Gastrocnemius medialis (tissue), 4 donors: ENCODE results near the gene BTBD16.

ENCODE experiments used
- POLR2A ChIP-seq, 2 donors: fragments of 450-650 bp; IDR thresholded peaks; one replicate each; pipeline ENCODE4 v1.6.1; 2017; ENCODE audit warnings: antibody characterized with exemption in 2 of 2, mild to moderate bottlenecking in 2 of 2, moderate library complexity in 2 of 2
- TF ChIP-seq, protein P1 (sequence below), 5 experiments: fragments of 450-650 bp in 3 of 5; fragments of 200-600 bp in 2 of 5; sonication (generic) in 2 of 5; IDR thresholded peaks in 4 of 5; conservative IDR thresholded peaks in 1 of 5; 1 replicate in 4 of 5; 2 replicates in 1 of 5; pipeline ENCODE4 v1.5.1; 2016 to 2019; ENCODE audit warnings: antibody characterized with exemption in 5 of 5, mild to moderate bottlenecking in 3 of 5, moderate library complexity in 3 of 5

GRCh38 chr10:122273966-122274545 lies 3.0 kb downstream of the BTBD16 start:
- TF ChIP-seq POLR2A (IDR thresholded peaks at IDR 0.05) = no peak
- TF ChIP-seq, protein P1, sequence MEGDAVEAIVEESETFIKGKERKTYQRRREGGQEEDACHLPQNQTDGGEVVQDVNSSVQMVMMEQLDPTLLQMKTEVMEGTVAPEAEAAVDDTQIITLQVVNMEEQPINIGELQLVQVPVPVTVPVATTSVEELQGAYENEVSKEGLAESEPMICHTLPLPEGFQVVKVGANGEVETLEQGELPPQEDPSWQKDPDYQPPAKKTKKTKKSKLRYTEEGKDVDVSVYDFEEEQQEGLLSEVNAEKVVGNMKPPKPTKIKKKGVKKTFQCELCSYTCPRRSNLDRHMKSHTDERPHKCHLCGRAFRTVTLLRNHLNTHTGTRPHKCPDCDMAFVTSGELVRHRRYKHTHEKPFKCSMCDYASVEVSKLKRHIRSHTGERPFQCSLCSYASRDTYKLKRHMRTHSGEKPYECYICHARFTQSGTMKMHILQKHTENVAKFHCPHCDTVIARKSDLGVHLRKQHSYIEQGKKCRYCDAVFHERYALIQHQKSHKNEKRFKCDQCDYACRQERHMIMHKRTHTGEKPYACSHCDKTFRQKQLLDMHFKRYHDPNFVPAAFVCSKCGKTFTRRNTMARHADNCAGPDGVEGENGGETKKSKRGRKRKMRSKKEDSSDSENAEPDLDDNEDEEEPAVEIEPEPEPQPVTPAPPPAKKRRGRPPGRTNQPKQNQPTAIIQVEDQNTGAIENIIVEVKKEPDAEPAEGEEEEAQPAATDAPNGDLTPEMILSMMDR (IDR thresholded peaks at IDR 0.05 in 4 of 5, conservative IDR thresholded peaks at IDR 0.05 in 1 of 5) = no peak
